DMS114 treated with DMSO at 0.1 percent for 48 hours (cell line): ENCODE data around the gene BCL2.
"Not testable (repeated sequence)": the region's sequence is repeated elsewhere in the genome, so short reads cannot be mapped to it uniquely, and the experiment has no call there.

Experiments used
- DNase-seq: peaks from one replicate; lab custom pipeline; 2025; ENCODE audit not compliant: unreplicated experiment; lab: John Stamatoyannopoulos, UW

BCL2 gene

DNA sequence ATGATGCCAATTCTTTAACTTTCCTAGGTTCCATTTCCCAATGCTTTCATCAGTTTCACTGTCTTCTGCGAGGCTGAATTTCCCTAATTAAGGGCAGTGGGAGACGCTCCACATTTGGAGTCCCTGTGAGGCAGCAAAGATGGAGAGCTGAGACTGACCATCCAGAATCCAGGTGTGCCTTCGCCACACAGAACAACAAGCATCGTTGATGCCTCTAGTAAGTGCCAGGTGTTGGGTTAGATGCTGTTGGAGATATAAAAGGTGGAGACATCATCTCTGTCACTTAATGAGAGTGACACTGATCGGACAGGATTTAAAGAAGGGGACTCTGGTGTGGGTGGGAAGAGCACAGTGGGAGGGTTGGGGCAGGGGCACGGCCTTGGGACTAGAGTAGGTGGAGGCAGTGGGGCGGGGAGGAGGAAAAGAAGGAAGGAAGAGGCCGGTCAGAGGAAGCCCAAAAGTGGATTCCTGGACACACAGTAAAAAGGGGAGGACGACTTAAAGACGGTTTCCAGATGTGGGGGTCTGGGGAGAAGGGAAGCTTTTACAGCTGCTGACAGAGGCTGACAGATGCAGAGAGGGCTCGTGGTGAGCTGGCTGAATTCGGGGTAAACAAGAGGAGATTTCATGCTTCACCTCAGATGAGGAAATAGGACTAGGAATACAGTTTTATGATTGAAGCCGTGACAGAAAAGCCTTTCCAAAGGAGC is 113.0 kb downstream of the BCL2 start:
- no peak for DNase-seq

DNA sequence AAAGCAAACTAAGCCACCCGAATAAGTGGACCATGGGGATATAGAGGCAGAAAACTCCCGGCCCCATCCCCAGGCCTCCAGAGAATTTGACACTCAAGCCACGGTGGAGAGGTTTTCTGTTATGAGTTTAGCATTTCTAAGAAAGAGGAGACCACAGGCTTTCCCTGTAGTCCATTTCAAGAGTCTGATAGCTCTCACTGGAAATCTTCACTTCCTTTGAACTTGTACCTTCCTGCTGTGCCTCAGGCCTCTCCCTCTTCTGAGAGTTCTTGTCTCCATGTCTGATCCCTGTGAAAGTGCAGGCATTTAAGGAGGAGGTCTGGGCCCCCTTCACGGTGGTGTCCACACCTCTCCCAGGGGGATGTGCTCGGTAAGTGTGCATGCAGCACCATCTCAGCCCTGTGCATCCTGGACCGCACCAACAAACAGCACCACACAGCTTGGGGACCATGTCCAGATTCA is 113.7 kb downstream of the BCL2 start:
- DNase-seq, result no peak

DNA sequence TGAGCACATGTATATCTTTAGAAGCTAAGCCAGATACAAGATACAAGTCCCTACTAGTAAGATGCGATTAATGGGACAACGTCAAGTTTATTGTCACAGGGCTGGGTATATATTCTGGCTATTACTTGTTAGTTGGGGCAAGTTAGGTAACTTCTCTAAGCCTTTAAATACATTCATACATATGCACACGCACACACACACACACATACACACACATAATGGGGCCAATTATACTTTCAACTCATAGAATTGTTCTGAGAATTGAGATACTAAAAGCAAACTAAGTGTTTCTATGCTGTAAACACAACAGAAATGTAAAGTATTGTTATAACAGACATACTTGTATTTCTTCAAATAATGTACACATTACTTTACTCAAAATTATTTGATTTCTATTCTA is 116.1 kb downstream of the BCL2 start:
- no peak for DNase-seq

DNA sequence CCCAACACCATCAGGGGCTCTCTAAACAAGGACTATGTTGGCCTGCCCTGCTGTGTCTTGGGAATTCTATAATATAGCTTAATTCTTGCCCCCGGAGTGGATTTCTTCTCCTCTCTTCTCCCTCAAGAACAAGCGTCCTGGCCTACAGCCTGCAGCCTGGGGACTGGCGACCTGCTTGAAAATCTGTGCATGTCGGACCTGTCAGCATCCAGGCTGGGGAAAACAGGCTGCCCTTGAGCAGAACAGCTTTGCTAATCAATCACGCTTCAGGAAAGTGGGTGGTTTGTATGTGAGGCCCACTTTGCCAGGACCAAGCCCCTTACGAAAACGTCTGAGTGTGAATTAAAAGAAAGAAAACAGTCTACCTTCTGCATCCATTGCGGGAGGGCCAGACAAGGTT is 116.7 kb downstream of the BCL2 start:
- DNase-seq, result no peak

DNA sequence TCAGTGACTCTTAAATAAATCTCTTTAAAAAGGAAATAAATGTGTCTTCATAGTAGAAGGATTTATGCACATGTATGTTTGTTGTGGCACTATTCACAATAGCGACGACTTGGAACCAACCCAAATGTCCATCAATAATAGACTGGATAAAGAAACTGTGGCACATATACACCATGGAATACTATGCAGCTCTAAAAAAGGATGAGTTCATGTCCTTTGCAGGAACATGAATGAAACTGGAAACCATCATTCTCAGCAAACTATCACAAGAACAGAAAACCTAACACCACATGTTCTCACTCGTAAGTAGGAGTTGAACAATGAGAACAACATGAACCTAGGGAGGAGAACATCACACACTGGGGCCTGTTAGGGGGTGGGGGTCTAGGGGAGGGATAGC is 118.1 kb downstream of the BCL2 start:
- not testable (repeated sequence) for DNase-seq

DNA sequence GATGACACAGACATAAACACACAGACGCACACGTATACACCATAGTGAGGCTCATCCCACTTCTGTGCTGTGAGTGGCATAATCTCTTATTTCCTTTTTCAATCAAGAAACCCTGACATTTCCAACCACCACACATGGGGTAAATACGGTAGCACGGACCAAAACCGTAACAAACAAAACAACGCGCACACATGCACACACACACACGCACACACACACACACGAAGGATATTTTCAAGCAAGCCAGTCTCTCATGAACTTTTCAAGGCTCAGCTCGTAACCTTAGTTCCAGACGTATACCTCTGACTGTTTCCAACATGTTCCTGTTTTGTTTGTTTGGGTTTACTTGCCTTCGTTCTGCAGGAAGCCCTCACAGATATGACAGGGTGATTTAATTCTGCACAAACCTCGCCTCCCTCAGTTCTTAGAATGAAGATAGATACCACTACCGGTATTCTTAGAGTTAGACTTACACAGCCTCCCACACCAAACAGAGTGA is 119.8 kb downstream of the BCL2 start:
- DNase-seq, result no peak

DNA sequence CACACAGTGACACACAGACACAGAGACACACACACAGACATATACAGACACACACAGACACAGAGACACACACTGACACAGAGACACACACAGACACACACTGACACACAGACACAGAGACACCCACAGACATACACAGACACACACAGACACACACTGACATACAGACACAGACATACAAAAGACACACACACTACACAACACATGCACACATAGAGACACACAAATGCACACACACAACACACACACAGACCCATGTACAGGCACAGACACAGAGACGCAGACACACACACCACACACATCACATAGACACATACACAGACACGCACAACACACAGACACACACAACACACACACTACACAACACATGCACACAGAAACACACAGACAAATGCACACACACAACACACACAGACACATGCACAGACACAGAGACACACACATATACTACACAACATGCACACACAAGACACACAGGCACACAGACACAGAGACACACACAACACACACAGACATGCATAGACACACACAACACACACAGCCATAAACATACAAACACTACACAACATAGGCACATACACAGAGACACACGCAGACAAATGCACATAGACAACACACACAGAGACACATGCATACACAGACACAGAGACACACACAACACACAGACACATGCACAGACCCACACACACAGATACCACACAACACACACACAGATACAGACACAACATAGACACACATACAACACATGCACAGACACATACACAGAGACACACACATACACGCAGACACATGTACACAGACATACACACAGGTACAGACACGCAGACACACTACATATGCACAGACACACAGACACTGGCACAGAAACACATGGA is 120.5 kb downstream of the BCL2 start:
- no peak for DNase-seq

DNA sequence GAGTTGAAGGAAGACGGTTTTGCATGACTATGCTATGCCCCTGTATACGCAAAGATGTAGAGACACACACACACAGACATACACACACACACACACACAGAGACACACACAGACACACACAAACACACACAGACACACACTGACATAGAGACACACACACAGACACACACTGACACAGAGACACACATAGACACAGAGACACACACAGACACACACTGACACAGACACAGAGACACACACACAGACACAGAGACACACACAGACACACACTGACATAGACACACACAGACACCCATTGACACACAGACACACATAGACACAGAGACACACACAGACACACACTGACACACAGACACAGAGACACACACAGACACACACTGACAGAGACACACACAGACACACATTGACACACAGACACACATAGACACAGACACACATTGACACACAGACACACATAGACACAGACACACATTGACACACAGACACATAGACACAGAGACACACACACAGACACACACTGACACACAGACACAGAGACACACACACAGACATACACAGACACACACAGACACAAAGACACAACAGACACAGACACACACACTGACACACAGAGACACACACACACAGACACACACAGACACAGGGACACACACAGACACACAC is 121.3 kb downstream of the BCL2 start:
- DNase-seq, result no peak

DNA sequence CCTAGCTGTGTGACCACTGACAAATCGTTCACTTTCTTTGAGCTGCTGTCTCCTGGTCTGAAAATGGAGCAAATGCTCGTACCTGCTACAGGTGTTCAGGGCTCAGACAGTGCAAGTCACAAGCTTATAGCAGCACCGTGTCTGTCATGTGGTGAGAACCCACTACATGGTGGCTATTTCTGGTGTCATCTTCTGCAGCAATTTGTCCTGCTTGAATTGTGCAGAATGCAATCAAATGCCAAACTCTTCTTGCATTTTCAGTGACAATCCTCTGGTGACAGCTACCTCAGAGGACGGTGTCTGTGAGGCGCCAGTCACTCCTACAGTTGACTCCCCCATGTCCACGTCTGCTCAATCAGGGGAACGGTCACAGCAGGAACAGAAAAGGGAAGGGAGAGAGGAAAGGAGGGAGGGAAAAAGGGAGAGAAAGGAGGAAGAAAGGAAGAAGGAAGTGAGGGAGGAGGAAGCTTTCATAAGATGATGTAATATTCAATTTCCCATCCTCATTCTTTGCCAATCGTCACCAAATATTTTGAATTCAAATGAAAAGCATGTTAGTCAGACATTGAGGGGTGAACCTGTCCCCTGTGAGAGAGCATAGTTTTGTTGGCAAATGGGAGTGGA is 122.2 kb downstream of the BCL2 start:
- DNase-seq, result no peak

DNA sequence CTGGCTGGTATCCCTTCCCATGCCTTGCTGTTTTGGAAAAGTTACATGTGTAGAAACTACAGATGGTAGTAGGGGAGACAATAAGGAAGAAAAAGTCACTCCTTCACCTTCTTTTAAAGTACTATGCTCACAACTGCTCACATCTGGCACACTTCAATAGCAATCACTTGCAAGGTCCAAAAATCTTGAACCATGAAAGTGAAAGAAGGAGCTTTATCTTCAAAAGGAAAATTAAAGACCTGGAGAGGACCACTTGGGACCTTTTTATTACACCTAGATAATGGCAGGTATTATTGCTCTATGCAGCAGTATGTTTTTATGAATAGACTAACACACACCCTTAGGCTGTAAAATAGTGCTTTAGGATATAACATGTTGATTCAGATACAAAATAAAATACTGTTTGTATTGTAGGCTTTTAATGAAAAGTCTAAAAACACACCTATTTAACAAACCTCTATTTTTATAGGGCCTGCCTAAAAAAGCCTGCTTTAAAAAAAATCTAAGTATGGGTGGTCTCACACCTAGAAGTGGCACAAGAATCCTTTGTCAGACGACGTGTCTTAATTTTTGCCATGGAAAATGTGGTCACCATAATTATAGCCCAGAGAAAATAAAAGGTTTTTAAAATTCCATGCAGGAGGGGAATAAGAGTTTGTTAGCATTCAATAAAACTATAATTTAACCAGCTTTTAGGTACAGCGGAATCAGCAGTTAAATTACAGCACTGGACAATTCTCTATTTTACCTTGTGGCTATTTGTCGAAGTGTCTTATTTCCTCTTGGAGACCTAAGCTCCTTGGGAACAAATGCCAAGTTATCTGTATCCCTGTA is 124.0 kb downstream of the BCL2 start:
- no peak for DNase-seq

DNA sequence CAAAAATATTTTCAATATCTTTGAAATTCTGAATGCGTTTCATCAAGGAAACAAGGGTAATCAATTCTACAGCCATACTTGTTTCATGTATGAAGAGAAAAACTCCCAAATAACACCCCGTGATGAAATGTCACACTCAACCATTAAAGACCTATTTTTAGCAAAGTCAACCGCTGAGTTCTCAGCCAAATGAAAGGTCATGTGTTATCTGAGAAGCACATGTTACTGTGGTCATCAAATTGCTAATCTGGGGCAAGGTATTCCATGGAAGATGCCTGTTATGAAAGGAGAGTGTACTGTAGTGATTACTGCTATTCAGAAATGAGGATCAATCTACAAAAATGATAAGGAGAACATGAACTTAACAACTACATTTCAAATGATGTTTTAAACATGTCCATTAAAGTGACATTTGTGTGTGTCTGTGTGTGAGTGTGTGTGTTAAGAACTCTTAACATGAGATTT is 126.7 kb downstream of the BCL2 start:
- no peak for DNase-seq

DNA sequence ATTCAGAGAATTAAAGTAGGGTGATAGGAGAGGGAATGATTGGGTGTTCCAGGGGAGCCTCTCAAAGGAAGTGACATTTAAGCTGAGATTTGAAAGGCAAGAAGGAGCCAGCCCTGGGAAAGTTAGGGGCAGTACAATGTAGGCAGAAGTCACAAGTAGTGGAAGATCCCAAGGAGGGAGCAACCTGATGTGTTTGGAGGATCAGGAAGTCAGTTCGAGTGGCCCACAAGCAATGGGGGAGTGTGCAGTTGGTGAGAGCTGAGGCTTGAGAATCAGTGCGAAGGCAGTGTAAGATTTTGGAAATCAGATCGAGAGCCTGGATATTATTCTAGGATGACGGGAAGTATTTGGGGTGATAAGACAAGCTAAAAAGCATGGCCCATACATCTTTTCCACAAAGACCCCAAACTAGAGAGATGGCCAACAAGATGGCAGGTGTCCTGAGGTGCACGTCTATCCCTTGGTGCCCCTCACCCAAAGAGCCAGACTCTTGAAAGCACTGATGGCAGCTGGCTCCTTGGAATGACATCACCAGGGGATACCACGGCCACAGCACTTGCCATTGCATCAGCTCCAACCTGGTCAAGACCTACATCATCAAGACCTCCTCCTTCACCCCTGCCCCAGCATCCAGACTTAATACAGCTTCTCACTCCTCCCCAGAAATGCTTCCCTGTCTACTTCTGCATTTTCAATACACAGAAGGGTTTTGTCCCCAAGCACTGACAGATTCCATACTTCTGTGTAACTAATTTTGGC is 127.3 kb downstream of the BCL2 start:
- DNase-seq, result no peak

DNA sequence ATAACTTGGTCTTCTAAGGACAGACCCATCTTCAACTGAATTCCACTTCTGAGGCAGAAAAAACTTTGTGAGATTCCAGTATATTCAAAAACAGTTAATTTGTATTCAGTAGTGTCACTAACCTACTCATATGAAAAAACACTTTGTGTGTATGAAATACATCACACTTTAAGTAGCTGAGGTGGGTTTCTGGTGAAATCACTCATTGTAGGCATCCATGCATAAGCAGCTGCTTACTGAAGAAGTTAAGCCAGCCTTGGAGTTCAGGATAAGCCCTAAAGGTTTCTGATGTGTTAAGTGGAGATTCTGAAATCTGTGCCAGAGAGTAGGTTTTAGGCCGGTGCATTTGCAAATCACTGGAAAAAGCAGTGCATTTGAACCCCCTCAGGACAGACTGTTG is 128.2 kb downstream of the BCL2 start:
- no peak for DNase-seq

DNA sequence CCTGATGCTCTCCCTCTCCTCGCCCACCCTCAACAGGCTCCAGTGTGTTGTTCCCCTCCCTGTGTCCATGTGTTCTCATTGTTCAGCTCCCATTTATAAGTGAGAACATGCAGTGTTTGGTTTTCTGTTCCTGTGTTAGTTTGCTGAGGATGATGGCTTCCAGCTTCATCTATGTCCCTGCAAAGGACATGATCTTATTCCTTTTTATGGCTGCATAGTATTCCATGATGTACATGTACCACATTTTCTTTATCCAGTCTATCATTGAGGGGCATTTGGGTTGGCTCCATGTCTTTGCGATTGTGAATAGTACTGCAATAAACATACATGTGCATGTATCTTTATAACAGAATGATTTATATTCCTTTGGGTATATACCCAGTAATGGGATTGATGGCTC is 128.7 kb downstream of the BCL2 start:
- DNase-seq, result not testable (repeated sequence)

DNA sequence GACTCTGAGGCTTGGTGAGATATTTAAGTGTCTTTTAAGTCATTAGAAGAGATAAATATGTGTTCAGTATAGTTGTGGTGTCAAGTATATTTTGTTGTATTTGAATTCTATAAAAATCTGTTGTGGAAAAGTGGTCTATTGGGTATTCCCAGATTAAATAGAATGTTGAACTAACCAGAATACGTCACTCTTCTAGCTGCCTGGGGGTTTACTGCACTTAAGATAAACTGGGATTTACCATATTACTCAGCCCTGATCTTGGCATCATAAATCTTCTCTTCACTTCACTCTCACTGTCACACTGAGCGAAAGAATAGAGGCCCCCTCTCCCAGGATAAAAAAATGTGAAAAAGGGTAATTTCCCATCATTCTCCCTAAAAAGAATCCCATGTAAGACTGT is 129.8 kb downstream of the BCL2 start:
- DNase-seq, result no peak

DNA sequence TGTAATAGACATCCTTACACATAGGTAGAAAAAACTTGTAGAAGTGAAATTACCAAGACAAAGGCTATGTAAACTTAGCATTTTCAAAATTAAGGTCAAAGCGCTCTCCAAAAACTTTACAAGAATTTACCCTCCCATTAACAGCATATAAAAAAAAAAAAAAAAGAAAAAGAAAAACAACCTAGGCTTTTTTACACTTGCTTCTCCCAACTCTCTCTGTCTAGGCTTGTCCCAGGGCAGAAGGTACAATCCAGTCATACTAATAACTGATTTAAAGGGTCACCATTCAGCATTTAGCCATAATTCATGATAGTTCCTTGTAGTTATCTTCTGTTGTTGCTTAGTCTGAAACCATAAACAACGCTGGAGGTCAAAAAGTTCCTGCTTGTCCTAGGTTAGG is 130.5 kb downstream of the BCL2 start:
- DNase-seq, result no peak

DNA sequence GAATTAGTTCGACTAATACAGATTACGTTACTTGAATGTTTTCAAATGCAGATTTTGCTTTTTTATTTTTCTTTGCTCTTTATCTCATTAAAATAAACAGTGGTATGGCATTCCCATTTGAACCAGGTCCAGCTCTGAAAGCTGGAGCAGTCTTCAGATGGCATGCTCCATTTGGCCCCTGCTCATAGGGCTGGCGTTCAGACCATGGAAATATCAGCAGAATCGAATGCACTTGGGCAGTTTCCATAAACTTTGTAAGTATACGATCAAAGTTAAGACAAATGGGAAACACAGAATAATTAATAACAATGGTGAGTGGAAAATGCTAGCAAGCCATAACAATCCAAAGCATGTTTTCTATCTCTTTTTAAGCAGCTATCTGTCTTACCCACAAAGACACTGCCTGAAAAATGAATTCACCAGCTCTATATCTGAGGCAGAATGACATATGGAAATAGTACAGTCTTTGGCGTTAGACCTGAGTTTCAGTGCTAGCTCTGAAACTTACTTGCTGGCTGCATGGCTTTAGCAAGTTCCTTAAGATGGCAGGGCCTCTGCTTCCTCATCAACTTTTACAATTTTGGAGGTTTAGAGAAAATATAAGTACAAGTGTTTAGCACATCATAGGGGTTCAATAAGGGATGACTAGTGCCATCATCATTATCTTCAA is 131.6 kb downstream of the BCL2 start:
- DNase-seq, result no peak

DNA sequence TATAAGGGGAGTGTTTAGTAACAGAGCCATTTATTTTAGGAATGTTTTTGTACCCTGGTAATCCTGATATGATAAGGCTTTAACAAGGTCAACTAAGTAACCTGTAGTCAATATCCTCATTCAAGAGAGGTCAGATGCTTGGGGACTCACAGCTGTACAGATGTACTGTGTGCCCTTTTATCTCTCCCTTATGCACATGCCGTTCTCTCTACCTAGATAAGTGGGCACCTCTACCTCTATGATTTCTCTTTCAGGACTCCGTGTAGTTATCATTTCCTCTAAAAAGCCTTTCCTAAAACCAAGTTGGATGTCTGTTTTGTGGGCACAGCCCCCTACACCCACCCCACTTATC is 132.4 kb downstream of the BCL2 start:
- DNase-seq, result no peak
